C4-2B (cell line): ENCODE data around the gene XRN2.

Experiments used
- ZFX ChIP-seq: fragments of 450-650 bp; IDR thresholded peaks from 2 replicates; pipeline ENCODE4 v1.6.1; 2017
- TF ChIP-seq, protein P1 (sequence below): fragments of 450-650 bp; conservative IDR thresholded peaks from 2 replicates; pipeline ENCODE4 v1.5.1; 2017; ENCODE audit warnings: mild to moderate bottlenecking

DNA sequence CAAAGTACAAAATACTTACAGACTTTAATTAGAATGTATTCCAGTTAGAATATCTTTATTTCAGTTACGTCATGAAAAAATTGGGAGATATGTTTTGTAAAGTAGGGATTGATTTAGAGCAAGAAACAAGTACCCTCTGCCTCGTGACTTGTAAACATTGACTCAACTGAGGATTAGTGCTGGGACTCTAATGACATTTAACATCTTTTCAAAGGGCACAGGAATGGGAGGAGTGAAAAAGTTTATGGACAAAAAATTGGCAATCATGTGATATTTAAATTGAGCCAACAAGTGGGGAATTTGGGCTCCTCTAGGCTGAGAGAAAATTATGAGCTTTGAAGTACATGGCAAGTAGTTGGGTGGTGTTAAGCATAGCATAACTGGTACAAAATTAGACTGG lies 68.9 kb downstream of the XRN2 start:
- TF ChIP-seq, protein P1, sequence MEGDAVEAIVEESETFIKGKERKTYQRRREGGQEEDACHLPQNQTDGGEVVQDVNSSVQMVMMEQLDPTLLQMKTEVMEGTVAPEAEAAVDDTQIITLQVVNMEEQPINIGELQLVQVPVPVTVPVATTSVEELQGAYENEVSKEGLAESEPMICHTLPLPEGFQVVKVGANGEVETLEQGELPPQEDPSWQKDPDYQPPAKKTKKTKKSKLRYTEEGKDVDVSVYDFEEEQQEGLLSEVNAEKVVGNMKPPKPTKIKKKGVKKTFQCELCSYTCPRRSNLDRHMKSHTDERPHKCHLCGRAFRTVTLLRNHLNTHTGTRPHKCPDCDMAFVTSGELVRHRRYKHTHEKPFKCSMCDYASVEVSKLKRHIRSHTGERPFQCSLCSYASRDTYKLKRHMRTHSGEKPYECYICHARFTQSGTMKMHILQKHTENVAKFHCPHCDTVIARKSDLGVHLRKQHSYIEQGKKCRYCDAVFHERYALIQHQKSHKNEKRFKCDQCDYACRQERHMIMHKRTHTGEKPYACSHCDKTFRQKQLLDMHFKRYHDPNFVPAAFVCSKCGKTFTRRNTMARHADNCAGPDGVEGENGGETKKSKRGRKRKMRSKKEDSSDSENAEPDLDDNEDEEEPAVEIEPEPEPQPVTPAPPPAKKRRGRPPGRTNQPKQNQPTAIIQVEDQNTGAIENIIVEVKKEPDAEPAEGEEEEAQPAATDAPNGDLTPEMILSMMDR: no peak
- TF ChIP-seq ZFX: no peak
